Measurements from ENCODE around the gene ZNF514. TPM values are rescaled to one million over a fixed set of nuclear protein-coding genes. Genes with fewer than 3 reads are reported as not detected.
"Not testable (repeated sequence)": the region's sequence is repeated elsewhere in the genome, so short reads cannot be mapped to it uniquely, and the experiment has no call there.

Gene ZNF514
- total and polyA plus RNA-seq, 2 donors from 2014 or later = 11.1 to 21.8 TPM

GRCh38 chr2:95109260-95109659 is 50.4 kb downstream of the ZNF514 start:
- FAIRE-seq = no peak
- H3K36me3 ChIP-seq (ENCODE audit: control insufficient read depth in 2 of 3, insufficient read depth in 3 of 3, low read length in 3 of 3) = peaks cover 15 to 47% (median 39%) of the 10 kb centered on the region in 3 donors
- intact Hi-C loops (cut with DNase I) = no loop called here

GRCh38 chr2:95106081-95106480 is 53.6 kb downstream of the ZNF514 start:
- H3K4me3 ChIP-seq (ENCODE audit: low read length in 3 of 3) = no peak overlapping the region
- H3K4me1 ChIP-seq (ENCODE audit: control insufficient read depth in 2 of 3, insufficient read depth in 2 of 3, low read depth in 1 of 3, low read length in 3 of 3) = no peaks in the 10 kb centered on the region
- FAIRE-seq (no peak), DNase-seq (no peak)
- no peak overlapping the region for H3K9ac ChIP-seq (ENCODE audit: low read length in 3 of 3)
- TF ChIP-seq, protein P1, sequence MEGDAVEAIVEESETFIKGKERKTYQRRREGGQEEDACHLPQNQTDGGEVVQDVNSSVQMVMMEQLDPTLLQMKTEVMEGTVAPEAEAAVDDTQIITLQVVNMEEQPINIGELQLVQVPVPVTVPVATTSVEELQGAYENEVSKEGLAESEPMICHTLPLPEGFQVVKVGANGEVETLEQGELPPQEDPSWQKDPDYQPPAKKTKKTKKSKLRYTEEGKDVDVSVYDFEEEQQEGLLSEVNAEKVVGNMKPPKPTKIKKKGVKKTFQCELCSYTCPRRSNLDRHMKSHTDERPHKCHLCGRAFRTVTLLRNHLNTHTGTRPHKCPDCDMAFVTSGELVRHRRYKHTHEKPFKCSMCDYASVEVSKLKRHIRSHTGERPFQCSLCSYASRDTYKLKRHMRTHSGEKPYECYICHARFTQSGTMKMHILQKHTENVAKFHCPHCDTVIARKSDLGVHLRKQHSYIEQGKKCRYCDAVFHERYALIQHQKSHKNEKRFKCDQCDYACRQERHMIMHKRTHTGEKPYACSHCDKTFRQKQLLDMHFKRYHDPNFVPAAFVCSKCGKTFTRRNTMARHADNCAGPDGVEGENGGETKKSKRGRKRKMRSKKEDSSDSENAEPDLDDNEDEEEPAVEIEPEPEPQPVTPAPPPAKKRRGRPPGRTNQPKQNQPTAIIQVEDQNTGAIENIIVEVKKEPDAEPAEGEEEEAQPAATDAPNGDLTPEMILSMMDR (IDR thresholded peaks at IDR 0.05; ENCODE audit: borderline replicate concordance, extremely low read depth, insufficient read depth) = no peak
- H3K27me3 ChIP-seq (ENCODE audit: control insufficient read depth, insufficient read depth, low read length) = no peaks in the 10 kb centered on the region
- H3K36me3 ChIP-seq (ENCODE audit: control insufficient read depth in 2 of 3, insufficient read depth in 3 of 3, low read length in 3 of 3) = peaks cover 15 to 57% (median 42%) of the 10 kb centered on the region in 3 donors
- no peak overlapping the region for H3K27ac ChIP-seq (ENCODE audit: low read depth in 2 of 2, low read length in 2 of 2)
- intact Hi-C loops (cut with DNase I) = no loop called here
- H3K9me3 ChIP-seq (ENCODE audit: control insufficient read depth in 2 of 3, insufficient read depth in 1 of 3, low read length in 3 of 3) = no peaks in the 10 kb centered on the region

More at GRCh38 chr2:95109260-95109659, 50.4 kb downstream of the ZNF514 start:
- Histone ChIP-seq H3K9ac (ENCODE audit: low read length in 3 of 3) (no peak overlapping the region), H3K4me3 (ENCODE audit: low read length in 3 of 3) (no peak overlapping the region), H3K9me3 (ENCODE audit: control insufficient read depth in 2 of 3, insufficient read depth in 1 of 3, low read length in 3 of 3) (no peaks in the 10 kb centered on the region), H3K27me3 (ENCODE audit: control insufficient read depth, insufficient read depth, low read length) (no peaks in the 10 kb centered on the region), H3K27ac (ENCODE audit: low read depth in 2 of 2, low read length in 2 of 2) (no peak overlapping the region), H3K4me1 (ENCODE audit: control insufficient read depth in 2 of 3, insufficient read depth in 2 of 3, low read depth in 1 of 3, low read length in 3 of 3) (no peaks in the 10 kb centered on the region)
- TF ChIP-seq, protein P1 (IDR thresholded peaks at IDR 0.05; ENCODE audit: borderline replicate concordance, extremely low read depth, insufficient read depth) = no peak
- no peak for DNase-seq

- no peaks in the 10 kb centered on the region for H3K9me3 ChIP-seq (ENCODE audit: control insufficient read depth in 2 of 3, insufficient read depth in 1 of 3, low read length in 3 of 3)
- no peaks in the 10 kb centered on the region for H3K27me3 ChIP-seq (ENCODE audit: control insufficient read depth, insufficient read depth, low read length)
- TF ChIP-seq, protein P1 (IDR thresholded peaks at IDR 0.05; ENCODE audit: borderline replicate concordance, extremely low read depth, insufficient read depth) = no peak
- no peaks in the 10 kb centered on the region for H3K4me1 ChIP-seq (ENCODE audit: control insufficient read depth in 2 of 3, insufficient read depth in 2 of 3, low read depth in 1 of 3, low read length in 3 of 3)
- H3K9ac ChIP-seq (ENCODE audit: low read length in 3 of 3) = no peak overlapping the region
- H3K4me3 ChIP-seq (ENCODE audit: low read length in 3 of 3) = no peak overlapping the region
- intact Hi-C loops (cut with DNase I) = no loop called here
- H3K27ac ChIP-seq (ENCODE audit: low read depth in 2 of 2, low read length in 2 of 2) = no peak overlapping the region
- no peak for FAIRE-seq
- H3K36me3 ChIP-seq (ENCODE audit: control insufficient read depth in 2 of 3, insufficient read depth in 3 of 3, low read length in 3 of 3) = peaks cover 22 to 61% (median 45%) of the 10 kb centered on the region in 3 donors
- DNase-seq = no peak
Measured at GRCh38 chr2:95104606-95105005, 55.0 kb downstream of the ZNF514 start.

DNA sequence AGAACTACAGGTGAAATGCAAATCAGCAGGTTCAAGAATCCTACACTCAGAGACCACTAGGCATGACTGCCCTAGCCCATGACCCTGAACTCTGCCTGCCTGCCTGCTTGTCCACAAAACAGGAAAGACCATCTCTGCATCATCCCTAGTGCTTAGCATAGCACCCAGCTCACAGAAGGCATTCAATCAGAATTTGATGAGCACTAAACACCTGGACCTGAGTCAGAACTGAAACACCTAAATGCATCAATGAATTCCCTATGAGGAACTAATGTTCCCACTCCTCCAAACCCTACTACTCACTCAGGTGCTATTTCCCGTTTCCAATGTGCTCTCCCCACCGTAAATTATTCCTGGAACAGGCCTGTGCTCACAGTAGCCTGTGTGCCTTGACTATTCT is 59.7 kb downstream of the ZNF514 start:
- intact Hi-C loops (cut with DNase I) = no loop called here
- Histone ChIP-seq H3K36me3 (ENCODE audit: control insufficient read depth in 2 of 3, insufficient read depth in 3 of 3, low read length in 3 of 3) (peaks cover 8 to 32% (median 15%) of the 10 kb centered on the region in 3 donors), H3K27ac (ENCODE audit: low read depth in 2 of 2, low read length in 2 of 2) (no peak overlapping the region), H3K4me3 (ENCODE audit: low read length in 3 of 3) (no peak overlapping the region), H3K27me3 (ENCODE audit: control insufficient read depth, insufficient read depth, low read length) (no peaks in the 10 kb centered on the region), H3K4me1 (ENCODE audit: control insufficient read depth in 2 of 3, insufficient read depth in 2 of 3, low read depth in 1 of 3, low read length in 3 of 3) (no peaks in the 10 kb centered on the region), H3K9me3 (ENCODE audit: control insufficient read depth in 2 of 3, insufficient read depth in 1 of 3, low read length in 3 of 3) (no peaks in the 10 kb centered on the region), H3K9ac (ENCODE audit: low read length in 3 of 3) (no peak overlapping the region)
- FAIRE-seq = no peak
- no peak for DNase-seq
- TF ChIP-seq, protein P1 (IDR thresholded peaks at IDR 0.05; ENCODE audit: borderline replicate concordance, extremely low read depth, insufficient read depth) = no peak

DNA sequence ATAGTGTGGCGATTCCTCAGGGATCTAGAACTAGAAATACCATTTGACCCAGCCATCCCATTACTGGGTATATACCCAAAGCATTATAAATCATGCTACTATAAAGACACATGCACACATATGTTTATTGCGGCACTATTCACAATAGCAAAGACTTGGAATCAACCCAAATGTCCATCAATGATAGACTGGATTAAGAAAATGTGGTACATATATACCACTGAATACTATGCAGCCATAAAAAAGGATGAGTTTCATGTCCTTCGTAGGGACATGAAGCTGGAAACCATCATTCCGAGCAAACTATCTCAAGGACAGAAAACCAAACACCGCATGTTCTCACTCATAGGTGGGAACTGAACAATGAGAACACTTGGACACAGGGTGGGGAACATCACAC is 61.4 kb downstream of the ZNF514 start:
- DNase-seq; H3K4me3 ChIP-seq (ENCODE audit: low read length in 3 of 3); H3K27me3 ChIP-seq (ENCODE audit: control insufficient read depth, insufficient read depth, low read length); H3K4me1 ChIP-seq (ENCODE audit: control insufficient read depth in 2 of 3, insufficient read depth in 2 of 3, low read depth in 1 of 3, low read length in 3 of 3); H3K9ac ChIP-seq (ENCODE audit: low read length in 3 of 3); H3K27ac ChIP-seq (ENCODE audit: low read depth in 2 of 2, low read length in 2 of 2); intact Hi-C loops (cut with DNase I); H3K9me3 ChIP-seq (ENCODE audit: control insufficient read depth in 2 of 3, insufficient read depth in 1 of 3, low read length in 3 of 3); FAIRE-seq: not testable (repeated sequence)
- H3K36me3 ChIP-seq (ENCODE audit: control insufficient read depth in 2 of 3, insufficient read depth in 3 of 3, low read length in 3 of 3) = peaks cover 8 to 23% (median 11%) of the 10 kb centered on the region in 3 donors
